NCI-H460 (cell line): ENCODE data around the gene DAPL1. TPM values are rescaled to one million over a fixed set of nuclear protein-coding genes. Genes with fewer than 3 reads are reported as not detected.

Source experiments
- DNase-seq: peaks from one replicate; pipeline ENCODE4 v3.0.0-alpha.2; 2016; ENCODE audit warnings: low read depth; ENCODE audit errors: extremely low read depth
- polyA plus RNA-seq: library from polyadenylated mRNA; depleted of rRNA; stranded (reverse); fragments of >200 nt; gene quantifications from 2 replicates; pipeline ENCODE4 v1.2.3, GENCODE V29; 2014; cell fraction: nucleus; rRNA removed
- total RNA-seq: library from RNA; depleted of rRNA; stranded (reverse); fragments of >200 nt; shearing (Covaris generic); gene quantifications from 2 replicates; pipeline ENCODE4 v1.2.3, GENCODE V29; 2014; rRNA removed

The DAPL1 gene
- not detected in 2 replicates for total RNA-seq
- polyA plus RNA-seq: not detected in 2 replicates

GRCh38 chr2:158795195-158795924 lies at the start of gene DAPL1:
Gene DAPL1, plus strand, starts transcription at chr2:158795317. Its CDS starts 56 bp downstream, at chr2:158795373.
- no peak for DNase-seq

- DNase-seq: no peak
Observed at GRCh38 chr2:158745866-158746382, 49.2 kb upstream of the DAPL1 start.

GRCh38 chr2:158746488-158746887 lies 48.6 kb upstream of the DAPL1 start:
- no peak for DNase-seq

- DNase-seq: no peak
Observed at GRCh38 chr2:158747281-158747680, 47.8 kb upstream of the DAPL1 start.

GRCh38 chr2:158748926-158749590 lies 46.1 kb upstream of the DAPL1 start:
- no peak for DNase-seq

- DNase-seq: no peak
Observed at GRCh38 chr2:158750458-158751125, 44.5 kb upstream of the DAPL1 start.

- peak; percentile 69 for DNase-seq
Observed at GRCh38 chr2:158753641-158754611, 41.2 kb upstream of the DAPL1 start.

- no peak for DNase-seq
Observed at GRCh38 chr2:158755310-158756087, 39.6 kb upstream of the DAPL1 start.

- DNase-seq: no peak
Observed at GRCh38 chr2:158756331-158756730, 38.8 kb upstream of the DAPL1 start.

- no peak for DNase-seq
Observed at GRCh38 chr2:158756976-158757375, 38.1 kb upstream of the DAPL1 start.

GRCh38 chr2:158760887-158761286 lies 34.2 kb upstream of the DAPL1 start:
- no peak for DNase-seq

GRCh38 chr2:158761621-158762020 lies 33.5 kb upstream of the DAPL1 start:
- DNase-seq: no peak

GRCh38 chr2:158762336-158762735 lies 32.8 kb upstream of the DAPL1 start:
- DNase-seq: no peak

- DNase-seq: no peak
Observed at GRCh38 chr2:158766524-158766923, 28.6 kb upstream of the DAPL1 start.

- no peak for DNase-seq
Observed at GRCh38 chr2:158772306-158773078, 22.6 kb upstream of the DAPL1 start.

GRCh38 chr2:158773121-158773520 lies 22.0 kb upstream of the DAPL1 start:
- no peak for DNase-seq

GRCh38 chr2:158774681-158775080 lies 20.4 kb upstream of the DAPL1 start:
- no peak for DNase-seq

- no peak for DNase-seq
Observed at GRCh38 chr2:158775273-158776027, 19.7 kb upstream of the DAPL1 start.
